NT2/D1 (cell line): ENCODE results near the gene RAI1.
A peak's percentile ranks its signal among the peaks of the same experiment; 100 is the strongest.

Experiments used
- DNase-seq: peaks from one replicate; pipeline ENCODE4 v3.0.0-alpha.2; 2011; ENCODE audit warnings: low read depth, low spot score
- H3K27me3 ChIP-seq: 2 replicates; pipeline ENCODE4 v1.6.0; 2011; ENCODE audit warnings: mild to moderate bottlenecking; ENCODE audit not compliant: insufficient read length, insufficient read depth
- H3K36me3 ChIP-seq: 2 replicates; pipeline ENCODE4 v1.6.1; 2011; ENCODE audit warnings: mild to moderate bottlenecking, low read length, mixed read lengths; ENCODE audit not compliant: insufficient read depth, insufficient read length
- H3K4me1 ChIP-seq: 2 replicates; pipeline ENCODE4 v1.5.1; 2011; ENCODE audit not compliant: insufficient read depth, insufficient read length
- H3K4me3 ChIP-seq: 2 replicates; pipeline ENCODE4 v1.5.1; 2011; ENCODE audit warnings: low read depth; ENCODE audit not compliant: insufficient read length
- H3K9ac ChIP-seq: 2 replicates; pipeline ENCODE4 v1.6.0; 2011; ENCODE audit warnings: low read depth; ENCODE audit not compliant: insufficient read length
- H3K9me3 ChIP-seq: 2 replicates; pipeline ENCODE4 v1.5.1; 2011; ENCODE audit warnings: mild to moderate bottlenecking, low read length; ENCODE audit not compliant: insufficient read depth
- SUZ12 ChIP-seq: IDR thresholded peaks from 2 replicates; pipeline ENCODE4 v1.6.1; 2011; ENCODE audit not compliant: insufficient read length, insufficient read depth; ENCODE audit errors: extremely low read depth
- YY1 ChIP-seq: IDR thresholded peaks from 2 replicates; pipeline ENCODE4 v1.6.1; 2011; ENCODE audit not compliant: insufficient read length, insufficient read depth
- ZNF274 ChIP-seq: IDR thresholded peaks from 2 replicates; pipeline ENCODE4 v1.6.1; 2011; ENCODE audit warnings: mild to moderate bottlenecking, low read depth, low read length

The RAI1 gene

DNA sequence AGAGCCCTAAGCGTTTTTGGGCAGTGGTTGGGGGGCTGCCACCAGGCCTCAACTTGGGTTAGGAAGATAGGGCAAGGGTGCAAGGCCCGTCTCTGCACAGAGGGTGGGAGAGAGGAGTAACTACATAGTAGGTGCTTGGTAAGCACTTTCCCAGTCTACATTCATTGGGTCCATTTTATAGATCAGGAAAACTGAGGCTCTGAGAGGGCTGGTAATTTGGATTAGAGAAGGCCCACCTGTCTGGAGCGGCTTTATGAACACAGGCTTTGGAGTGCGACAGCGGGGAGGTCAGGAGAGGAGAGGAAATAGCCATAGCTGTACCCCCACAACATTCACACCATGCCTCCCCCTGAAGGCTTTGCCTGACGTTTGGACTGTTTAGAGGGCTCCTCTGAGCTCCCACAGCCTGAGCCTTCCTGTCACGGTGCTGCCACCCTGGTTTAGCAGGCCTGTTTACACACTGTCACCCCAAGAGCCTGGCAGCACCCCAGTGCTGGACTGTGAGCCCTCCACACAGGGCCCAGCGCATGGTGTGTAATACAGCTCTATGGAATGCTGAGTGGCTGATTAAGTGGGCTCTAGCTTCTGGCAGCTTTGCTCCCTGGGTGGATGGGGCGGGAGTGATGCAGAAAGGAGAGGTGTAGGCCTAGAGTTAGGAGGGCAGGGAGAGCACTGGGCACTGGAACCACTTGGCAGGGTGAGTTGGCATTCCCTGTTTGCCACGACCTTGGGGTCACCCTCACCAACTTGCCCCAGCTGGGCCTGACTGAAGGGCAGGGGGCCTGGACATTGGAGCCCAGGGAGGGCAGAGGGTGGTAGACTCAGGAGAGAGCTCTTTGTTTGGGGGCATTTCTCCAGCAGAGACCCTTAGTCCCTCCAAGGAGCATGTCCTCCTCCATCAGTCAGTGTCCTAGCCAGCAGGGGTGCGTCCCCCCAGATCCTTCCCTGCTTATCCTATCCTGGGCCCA lies 73.7 kb downstream of the RAI1 start:
- Histone ChIP-seq H3K27me3 (no peaks in the 10 kb centered on the region), H3K9ac (no peak overlapping the region), H3K4me1 (peaks cover 5% of the 10 kb centered on the region), H3K9me3 (no peaks in the 10 kb centered on the region), H3K4me3 (no peak overlapping the region), H3K36me3 (no peaks in the 10 kb centered on the region)
- no peak for TF ChIP-seq YY1
- no peak for TF ChIP-seq ZNF274
- TF ChIP-seq SUZ12: no peak
- DNase-seq: no peak

- no peak for TF ChIP-seq ZNF274
- TF ChIP-seq SUZ12: no peak
- TF ChIP-seq YY1: no peak
- H3K9ac ChIP-seq: no peak overlapping the region
These were observed 74.5 kb downstream of the RAI1 start for GRCh38 chr17:17755715-17756114.

DNA sequence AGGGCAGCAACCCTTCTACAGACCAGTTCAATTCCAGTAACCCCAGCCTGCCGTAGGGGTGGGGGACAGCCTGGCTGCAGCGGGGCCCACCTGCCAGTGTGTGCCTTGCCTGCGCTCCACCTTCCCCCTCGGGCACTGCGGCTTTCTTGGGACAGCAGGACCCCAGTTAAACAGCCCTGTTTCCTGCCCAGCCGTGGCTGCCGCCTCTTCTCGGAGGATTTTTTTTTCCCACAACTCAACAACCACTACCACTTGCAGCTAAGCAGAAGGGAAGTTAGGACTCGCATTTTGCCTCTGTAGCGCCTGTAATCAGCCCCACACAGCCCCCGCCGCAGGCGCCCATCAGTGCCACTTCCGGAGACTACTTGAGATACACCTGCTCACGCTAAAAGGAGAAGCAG lies 76.1 kb downstream of the RAI1 start:
- Histone ChIP-seq H3K4me1 (peaks cover 5% of the 10 kb centered on the region), H3K4me3 (no peak overlapping the region), H3K9ac (peak overlapping the region; percentile 21), H3K36me3 (no peaks in the 10 kb centered on the region), H3K9me3 (no peaks in the 10 kb centered on the region), H3K27me3 (no peaks in the 10 kb centered on the region)
- no peak for TF ChIP-seq SUZ12
- TF ChIP-seq ZNF274: no peak
- no peak for TF ChIP-seq YY1
- no peak for DNase-seq

More at GRCh38 chr17:17755715-17756114, 74.5 kb downstream of the RAI1 start:
- Histone ChIP-seq H3K27me3 (no peaks in the 10 kb centered on the region), H3K4me3 (no peak overlapping the region), H3K9me3 (no peaks in the 10 kb centered on the region), H3K4me1 (peaks cover 5% of the 10 kb centered on the region), H3K36me3 (no peaks in the 10 kb centered on the region)
- no peak for DNase-seq

GRCh38 chr17:17757956-17758845 lies 76.9 kb downstream of the RAI1 start:
- H3K27me3 ChIP-seq: no peaks in the 10 kb centered on the region
- no peaks in the 10 kb centered on the region for H3K9me3 ChIP-seq
- no peak overlapping the region for H3K4me3 ChIP-seq
- peak overlapping the region; percentile 10 for H3K9ac ChIP-seq
- no peaks in the 10 kb centered on the region for H3K36me3 ChIP-seq
- no peak for DNase-seq
- TF ChIP-seq ZNF274 (no peak), YY1 (no peak), SUZ12 (no peak)
- peaks cover 8% of the 10 kb centered on the region for H3K4me1 ChIP-seq

DNA sequence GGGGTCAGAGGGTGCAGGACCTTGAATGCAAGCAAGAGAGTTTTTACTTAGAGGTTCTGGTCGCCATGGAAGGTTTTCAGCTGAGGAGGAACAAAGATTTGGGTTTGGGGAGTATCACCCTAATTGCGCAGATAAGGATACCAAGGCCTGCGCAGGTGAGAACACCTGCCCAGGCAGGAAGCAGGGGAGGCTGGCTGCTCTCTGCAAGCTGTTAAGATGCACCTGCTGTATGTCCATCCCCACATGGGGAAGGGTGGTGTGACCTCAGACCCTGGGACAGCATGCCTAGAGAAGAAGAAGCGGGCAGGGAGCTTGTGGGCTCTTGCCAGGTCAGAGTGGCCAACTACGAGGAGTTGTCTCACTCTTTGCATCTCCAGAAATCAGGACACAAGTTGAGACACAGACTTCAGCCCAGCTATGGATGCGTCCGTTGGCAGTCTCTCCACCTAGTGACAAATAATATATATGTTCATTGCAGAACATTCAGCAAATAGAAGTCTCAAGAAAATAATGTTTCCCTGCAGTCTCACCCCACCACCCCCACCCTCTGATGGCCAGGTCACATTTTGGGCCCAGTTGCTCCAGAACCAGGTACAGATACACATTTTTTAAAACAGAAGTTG lies 77.8 kb downstream of the RAI1 start:
- TF ChIP-seq YY1 (no peak), ZNF274 (no peak), SUZ12 (no peak)
- H3K9me3 ChIP-seq: no peaks in the 10 kb centered on the region

DNA sequence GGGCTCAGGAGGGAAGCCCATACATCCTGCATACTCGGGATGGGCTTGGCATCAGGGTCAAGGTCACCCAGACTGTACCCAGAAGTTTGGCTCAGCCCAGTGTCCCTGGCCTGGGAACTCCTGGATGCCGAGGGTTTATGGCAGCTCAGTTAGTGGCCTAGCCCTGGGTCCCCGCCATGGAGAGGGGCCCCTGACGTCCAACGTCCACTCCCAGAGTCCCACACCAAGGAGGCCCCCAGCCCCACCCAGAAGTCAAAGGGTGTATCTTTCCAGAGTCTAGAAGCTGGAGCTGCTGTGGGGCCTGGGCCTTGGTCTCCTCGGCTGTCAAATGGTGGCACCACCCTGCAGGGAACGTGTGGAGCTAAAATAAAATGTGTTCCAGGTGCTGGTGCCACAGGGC lies 79.1 kb downstream of the RAI1 start:
- no peak overlapping the region for H3K4me3 ChIP-seq
- no peak for DNase-seq
- H3K4me1 ChIP-seq: peaks cover 9% of the 10 kb centered on the region
- no peak for TF ChIP-seq YY1
- TF ChIP-seq ZNF274: no peak
- no peak for TF ChIP-seq SUZ12
- no peaks in the 10 kb centered on the region for H3K27me3 ChIP-seq
- no peaks in the 10 kb centered on the region for H3K9me3 ChIP-seq
- no peak overlapping the region for H3K9ac ChIP-seq
- peaks cover 3% of the 10 kb centered on the region for H3K36me3 ChIP-seq

More for the DNA sequence above, 77.8 kb downstream of the RAI1 start:
- peaks cover 9% of the 10 kb centered on the region for H3K4me1 ChIP-seq
- no peak overlapping the region for H3K4me3 ChIP-seq
- H3K9ac ChIP-seq: no peak overlapping the region
- DNase-seq: no peak
- H3K27me3 ChIP-seq: no peaks in the 10 kb centered on the region
- no peaks in the 10 kb centered on the region for H3K36me3 ChIP-seq

GRCh38 chr17:17760872-17761550 lies 79.8 kb downstream of the RAI1 start:
- TF ChIP-seq ZNF274 (no peak), YY1 (no peak), SUZ12 (no peak)
- DNase-seq: no peak

More at GRCh38 chr17:17760872-17761550, 79.8 kb downstream of the RAI1 start:
- Histone ChIP-seq H3K4me3 (no peak overlapping the region), H3K9ac (no peak overlapping the region), H3K4me1 (peaks cover 9% of the 10 kb centered on the region), H3K9me3 (no peaks in the 10 kb centered on the region), H3K36me3 (peaks cover 5% of the 10 kb centered on the region), H3K27me3 (no peaks in the 10 kb centered on the region)
